Measurements from ENCODE around the gene PLD3. TPM values are rescaled to one million over a fixed set of nuclear protein-coding genes. Genes with fewer than 3 reads are reported as not detected.
A peak's percentile ranks its signal among the peaks of the same experiment; 100 is the strongest.
"Not testable (repeated sequence)": the region's sequence is repeated elsewhere in the genome, so short reads cannot be mapped to it uniquely, and the experiment has no call there.

Gene PLD3
- polyA plus RNA-seq, 1 donor, result 201 TPM

DNA sequence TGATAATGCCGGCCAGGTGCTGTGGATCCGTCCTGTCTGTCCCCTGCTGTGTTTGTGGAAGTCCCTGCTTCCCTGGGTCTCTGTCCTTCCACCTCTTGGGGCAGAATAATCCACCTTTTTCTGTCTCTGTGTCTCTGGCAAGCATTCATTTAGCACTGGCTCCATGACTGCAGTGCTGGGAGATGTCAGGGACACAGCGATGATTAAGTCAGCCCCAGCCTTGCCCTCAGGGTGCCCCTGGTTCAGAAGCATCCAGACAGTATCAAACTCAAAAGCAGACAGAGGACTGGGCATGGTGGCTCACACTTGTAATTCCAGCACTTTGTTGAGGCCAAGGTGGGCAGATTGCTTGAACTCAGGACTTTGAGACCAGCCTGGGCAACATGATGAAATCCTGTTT, 40.0 kb downstream of the PLD3 start:
- no peak for DNase-seq

DNA sequence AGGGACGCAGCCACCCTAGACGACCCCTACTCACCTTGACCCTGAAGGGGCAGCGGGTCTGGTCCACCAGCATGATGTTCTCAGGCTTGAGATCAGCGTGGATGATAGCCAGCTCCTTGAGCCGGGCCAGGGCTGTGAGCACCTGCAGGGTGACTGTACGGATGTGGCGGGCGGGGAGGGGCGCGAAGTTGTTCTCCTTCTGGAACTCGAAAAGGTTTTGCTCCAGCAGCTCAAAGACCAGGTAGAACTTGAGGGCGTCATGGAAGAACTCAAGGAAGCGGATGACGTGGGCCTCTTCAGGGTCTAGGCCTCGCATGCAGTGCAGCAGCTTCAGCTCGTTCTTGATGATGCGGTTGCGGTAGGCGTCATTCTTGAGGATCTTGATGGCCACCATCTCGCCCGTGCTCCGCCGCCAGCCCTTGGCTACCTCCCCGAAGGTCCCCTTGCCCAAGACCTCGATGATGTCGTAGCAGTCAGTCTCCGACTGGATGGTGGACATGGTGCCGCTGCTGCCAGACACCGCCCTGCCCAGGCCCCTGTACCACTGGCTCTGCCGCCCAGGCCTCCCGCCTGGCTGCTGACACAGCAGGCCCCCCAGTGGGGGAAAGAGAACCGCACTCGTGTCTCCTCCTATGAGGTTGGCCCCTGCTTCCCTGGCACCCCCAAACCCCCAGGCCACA, 41.0 kb downstream of the PLD3 start:
- no peak for DNase-seq

DNA sequence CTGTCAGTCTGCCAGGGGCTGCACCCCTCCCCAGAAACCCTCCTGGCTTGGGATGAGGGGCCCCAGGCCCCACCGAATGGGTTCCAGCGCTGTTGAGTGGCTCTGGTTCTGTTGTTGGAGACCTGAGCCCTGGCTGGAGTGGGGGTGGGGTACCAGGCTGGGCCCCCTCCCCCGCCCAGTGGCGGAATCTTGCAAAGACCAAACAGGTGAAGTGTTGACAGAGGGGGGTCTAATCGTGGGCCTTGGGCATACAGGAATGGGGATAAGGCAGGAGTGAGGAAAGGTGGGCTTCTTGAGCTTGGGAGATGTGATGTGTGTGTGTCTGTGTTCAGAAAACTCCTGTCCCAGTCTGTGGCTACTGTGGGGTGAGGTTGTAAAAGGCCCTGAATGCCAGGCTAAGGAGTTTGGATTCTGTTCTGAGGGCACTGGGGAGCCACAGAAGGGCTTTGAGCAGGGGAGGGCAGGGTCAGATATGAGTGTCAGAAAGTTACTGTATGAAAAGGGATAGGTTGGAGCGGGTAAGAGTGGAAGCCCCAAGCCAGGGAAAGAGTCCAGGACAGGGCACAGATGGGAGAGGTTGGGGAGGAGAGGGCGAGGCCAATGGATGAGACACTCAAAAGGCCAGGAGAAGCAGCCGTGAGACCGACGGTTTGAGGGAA, 41.7 kb downstream of the PLD3 start, which contains the start of gene HIPK4:
TSS of gene HIPK4 (minus strand) at position 98 of the 659 bp plus-strand sequence. CDS start 279 bp downstream, outside the sequence.
- no peak for DNase-seq

GRCh38 chr19:40392123-40392522, 43.6 kb downstream of the PLD3 start:
- DNase-seq, result no peak

DNA sequence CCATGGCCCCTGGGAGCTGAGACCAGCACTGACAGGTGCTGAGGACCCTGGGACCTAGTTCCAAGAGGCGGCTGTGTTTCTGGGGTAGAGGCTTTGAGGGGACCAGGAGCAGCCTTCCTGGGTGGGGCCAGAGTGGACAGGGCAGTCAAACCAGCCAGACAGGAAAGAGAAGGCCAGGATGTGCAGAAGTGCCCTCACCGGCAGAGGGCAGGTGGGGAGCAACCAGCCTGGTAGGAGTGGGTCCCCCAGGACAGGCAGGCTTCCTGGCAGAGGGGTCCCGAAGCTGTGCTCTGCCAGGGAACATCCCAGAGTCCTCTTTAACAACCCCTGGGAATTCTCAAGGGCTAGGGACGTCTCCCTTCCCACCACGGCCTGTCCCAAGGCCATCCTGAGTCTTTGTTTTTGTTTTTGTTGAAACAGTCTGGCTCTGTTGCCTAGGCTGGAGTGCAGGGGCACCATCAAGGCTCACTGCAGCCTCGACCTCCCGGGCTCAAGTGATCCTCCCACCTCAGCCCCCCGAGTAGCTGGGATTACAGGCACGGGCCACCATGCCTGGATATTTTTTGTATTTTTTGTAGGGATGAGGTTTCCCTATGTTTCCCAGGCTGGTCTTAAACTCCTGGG, 44.5 kb downstream of the PLD3 start:
- no peak for DNase-seq

DNA sequence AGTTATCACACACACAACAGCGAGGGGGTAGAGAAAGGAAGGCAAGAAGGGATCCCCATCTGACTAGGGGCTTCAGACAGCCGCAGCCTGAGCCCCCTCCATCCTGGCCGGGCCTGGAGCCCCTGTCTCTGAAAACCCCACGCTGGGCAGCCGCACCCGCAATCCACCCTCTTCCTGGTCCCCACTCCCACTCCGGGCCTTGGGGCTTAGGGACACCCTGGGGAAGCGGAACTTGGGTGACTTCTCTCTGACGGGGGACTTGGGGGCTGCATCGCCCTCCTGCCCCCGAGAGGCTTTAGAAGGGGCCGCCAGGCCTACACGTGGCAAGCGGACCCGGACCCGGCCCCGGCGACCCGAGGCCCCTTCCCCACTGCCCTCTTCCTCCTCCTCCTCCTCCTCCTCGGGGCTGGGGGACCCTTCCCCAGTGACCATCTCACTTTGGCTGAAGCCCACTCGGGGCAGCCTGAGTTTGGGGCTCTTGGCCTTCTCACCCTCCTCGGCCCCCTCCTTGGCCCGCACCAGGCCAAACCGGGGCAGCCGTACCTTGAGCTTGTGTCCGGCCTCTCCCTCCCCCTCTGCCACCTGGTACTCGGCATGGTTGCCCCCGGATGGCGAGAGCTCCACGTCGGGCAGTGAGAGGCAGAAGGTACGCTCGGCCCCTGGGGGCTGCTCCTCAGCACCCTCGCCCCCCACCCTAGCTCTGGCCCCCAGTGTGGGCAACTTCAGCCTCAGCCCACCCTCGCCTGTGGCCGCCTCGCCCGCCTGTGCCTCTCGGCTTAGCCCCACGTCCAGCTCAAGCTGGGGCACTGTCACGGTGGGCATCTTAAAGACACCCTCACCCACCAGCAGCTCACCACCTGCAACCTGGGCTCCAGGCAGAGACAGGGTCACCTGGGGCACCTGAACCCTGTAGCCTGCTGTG, 45.7 kb downstream of the PLD3 start:
- no peak for DNase-seq

GRCh38 chr19:40394816-40395210, 46.3 kb downstream of the PLD3 start:
- DNase-seq, result no peak

DNA sequence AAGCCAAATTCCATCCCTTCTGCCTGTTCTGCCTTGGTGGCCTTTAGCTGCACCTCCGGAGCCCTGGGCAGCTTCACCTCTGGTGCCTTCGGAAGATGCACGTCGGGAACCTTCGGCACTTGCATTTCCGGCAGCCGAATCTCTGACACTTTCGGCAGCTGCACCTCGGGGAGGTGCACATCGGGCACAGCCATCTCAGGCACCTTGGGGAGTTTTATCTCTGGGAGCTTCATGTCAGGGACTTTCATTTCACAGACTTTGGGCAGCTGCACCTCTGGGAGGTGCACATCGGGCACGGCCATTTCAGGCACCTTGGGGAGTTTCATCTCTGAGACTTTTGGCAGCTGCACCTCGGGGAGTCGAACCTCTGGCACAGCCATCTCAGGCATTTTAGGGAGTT, 47.5 kb downstream of the PLD3 start:
- no peak for DNase-seq

DNA sequence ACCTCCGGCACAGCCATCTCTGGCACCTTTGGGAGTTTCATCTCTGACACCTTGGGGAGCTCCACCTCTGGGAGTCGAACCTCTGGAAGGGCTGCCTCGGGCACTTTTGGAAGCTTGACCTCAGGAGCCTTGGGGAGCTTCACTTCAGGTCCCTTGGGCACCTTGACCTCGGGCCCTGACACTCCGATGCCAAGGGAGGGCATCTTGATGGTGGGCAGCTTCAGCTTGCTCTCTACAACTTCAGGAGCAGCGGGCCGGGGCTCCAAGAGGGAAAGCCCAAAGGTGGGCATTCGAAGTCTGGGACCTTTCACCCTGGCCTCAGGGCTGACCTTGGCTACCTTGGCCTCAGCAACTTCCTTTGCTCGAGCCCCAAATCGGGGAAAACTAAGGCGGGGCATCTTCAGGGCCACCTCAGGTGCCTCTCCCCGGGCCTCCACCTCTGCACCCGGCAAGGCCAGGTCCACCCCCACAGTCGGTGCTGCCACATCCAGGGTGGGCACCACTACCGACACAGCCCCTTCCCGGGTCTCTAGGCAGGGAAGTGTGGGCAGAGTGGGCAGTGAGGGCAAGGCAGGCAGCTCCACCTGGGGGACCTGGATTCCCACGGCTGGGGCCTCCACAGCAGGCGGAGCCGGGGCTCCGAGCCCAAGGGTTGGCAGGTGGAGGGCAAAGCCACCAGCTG, 48.5 kb downstream of the PLD3 start:
- DNase-seq, result no peak

DNA sequence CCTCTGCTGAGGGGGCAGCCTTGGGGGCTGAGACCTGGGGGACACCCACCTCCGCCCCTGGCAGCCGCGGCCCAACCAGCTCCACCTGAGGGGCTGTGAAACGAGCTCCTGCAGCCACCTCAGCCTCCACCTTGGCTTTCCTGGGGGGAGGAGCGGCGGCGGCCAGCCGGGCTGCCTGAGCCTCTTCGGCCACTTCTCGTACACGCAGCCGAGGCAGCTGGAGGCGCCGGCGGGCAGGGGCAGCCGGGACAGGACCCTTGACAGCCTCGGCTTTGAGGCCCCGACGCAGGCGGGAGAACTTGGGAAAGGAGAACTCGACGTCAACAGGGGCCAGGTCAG, 49.0 kb downstream of the PLD3 start:
- no peak for DNase-seq

DNA sequence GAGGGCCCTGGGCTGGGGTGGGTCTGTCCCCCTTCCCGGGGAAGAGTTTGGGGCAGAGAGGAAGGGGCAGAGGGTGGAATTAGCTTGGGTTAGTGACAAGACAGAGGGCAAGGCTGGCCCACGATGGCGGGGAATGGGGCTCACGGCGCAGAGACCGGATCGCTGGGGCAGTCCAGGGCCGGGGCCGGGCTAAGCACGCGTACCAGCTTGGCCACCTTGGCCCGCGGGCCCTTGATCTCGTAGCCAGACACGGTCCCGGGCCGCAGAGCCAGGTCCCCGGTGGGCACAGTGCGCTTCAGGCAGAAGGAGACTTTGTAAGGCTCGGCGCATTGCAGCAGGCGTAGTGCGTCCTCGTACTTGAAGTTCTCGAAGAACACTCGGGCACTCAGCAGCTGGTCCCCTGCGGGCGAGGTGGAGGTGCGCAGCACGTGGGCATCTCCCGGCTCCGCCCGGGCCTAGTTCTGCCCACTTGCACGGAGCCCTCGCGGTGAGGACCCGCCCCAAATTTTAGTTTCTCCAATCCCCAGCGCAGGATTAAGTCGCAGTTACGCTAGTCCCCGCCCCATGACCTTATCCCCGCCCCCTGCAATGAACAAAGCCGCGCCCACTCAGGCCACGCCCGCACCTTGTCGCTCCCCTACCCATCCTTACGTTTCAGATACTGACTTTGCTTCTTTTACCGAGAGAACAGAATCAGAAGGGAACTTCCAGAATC, 50.1 kb downstream of the PLD3 start:
- peak; percentile 54 for DNase-seq

- no peak for DNase-seq
Observed at GRCh38 chr19:40400559-40400958, 52.1 kb downstream of the PLD3 start.

DNA sequence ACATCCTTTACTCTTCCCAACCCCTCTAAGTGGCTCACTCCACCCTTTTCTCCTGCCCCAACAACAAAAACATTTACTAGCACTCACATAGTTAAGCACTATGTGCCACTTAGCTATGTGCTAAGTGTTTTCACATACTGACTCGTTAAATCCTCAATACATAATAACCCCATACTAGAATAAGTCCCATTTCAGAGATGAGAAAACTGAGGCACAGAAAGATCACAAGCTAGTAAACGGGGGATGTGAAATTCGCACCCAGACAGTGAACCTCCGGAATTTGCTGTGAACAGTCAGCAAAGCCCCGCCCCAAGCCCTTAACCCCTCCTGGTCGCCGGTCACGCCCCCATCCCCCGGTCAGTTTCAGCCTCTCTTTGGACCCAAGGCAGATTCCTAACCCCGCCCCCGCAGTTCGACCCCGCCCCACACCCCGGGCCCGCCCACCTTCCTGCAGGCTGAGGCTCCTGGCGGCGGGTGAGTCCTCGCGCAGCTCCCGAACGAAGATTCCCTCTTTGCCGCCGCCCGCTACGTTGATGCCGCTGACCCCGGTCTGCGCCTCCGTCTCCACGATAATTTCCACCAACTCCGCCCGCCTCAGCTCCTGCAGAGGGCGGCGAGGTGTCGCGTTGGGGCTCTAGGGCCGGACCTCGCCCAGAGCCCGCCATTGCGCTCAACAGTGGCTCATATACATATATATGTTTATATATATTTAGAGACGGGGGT, 54.9 kb downstream of the PLD3 start:
- peak; percentile 78 for DNase-seq

- no peak for DNase-seq
Observed at GRCh38 chr19:40407714-40408597, 59.5 kb downstream of the PLD3 start.

- not testable (repeated sequence) for DNase-seq
Observed at GRCh38 chr19:40408598-40408925, 60.1 kb downstream of the PLD3 start.

DNA sequence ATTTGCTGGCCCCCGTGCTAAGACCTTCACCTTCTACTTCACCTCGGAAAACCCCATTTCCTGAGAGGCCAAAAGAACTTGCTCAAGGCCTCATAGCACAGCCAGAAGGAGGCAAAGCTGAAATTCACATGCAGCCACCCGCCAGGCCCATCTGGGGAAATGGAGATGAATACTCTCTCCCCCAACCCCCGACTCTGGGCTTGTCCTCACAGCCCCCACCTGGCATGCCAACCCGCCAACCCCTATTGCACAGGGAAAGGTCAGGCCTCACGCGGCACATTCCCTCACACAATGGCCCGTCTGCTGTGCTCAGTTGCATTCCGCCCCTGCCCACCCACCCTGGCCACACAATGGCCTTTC, 61.5 kb downstream of the PLD3 start:
- DNase-seq, result no peak

DNA sequence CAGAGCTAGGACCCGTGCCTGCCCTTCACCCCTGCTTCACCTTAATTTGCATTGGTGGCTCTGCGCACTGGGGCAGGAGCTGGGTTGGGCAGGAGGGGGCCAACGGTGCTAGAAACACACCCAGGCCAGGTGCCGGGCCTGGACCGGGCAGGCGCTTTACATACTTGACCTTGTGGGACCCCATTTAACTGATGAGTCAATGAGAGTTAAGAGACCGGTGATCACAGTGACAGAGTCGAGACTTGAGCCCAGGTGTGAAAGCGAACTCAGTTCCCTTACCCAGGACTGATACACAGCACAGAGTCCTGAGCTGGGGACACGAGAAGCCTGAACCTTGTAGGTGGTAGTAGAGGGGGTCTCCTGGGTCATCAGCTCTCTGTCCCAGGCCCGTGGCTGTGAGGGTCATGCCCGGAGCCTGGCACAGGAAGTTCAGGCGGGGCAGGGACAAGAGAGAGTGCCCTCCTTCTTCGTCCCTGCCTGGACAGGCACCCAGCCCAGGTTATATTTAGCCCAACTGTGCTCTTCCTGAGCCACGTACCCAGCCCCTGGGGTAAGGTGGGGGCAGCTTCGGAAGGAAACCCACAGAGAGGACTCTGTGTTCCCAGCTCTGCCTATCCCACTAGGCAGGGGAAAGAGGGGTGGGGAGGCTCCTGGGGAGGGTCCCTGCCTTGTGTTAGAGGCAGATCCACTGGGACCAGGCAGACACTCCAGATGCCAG, 62.8 kb downstream of the PLD3 start:
- no peak for DNase-seq

- DNase-seq, result no peak
Observed at GRCh38 chr19:40411958-40412499, 63.5 kb downstream of the PLD3 start.

DNA sequence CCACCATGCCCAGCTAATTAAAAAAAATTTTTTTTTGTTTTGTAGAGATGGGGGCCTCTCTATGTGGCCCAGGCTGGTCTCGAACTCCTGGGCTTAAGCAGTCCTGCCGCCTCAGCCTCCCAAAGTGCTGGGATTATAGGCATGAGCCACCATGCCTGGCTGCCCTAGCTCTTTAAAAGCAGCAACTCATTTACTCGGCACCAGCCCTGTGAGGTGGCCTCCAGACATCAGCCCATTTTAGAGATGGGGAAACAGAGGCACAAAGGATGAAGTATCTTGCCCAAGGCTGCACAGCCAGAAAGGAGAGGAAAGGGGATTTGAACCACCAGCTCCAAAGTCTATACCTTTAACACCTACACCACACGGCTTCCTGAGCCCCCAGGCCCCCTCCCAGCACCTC, 64.4 kb downstream of the PLD3 start:
- no peak for DNase-seq

Data from left kidney (tissue), 2 donors.